PC-3 (cell line): ENCODE data around the gene FILIP1L. TPM values are rescaled to one million over a fixed set of nuclear protein-coding genes. Genes with fewer than 3 reads are reported as not detected.

Source experiments
- ATAC-seq: fragments of 200-7000 bp; cut with Tn5 transposase; 2 replicates; pipeline ENCODE4 v1.9.1; 2020; ENCODE audit warnings: mild to moderate bottlenecking, moderate library complexity
- BruUV-seq: library from RNA; stranded (reverse); fragments of 400-500 nt; replicated peaks from 2 replicates; lab custom pipeline; 2021; lab: Mats Ljungman, UMichigan
- CTCF ChIA-PET: fragments of 300-600 bp; sonication (Branson Sonifier 250); formaldehyde crosslinking; loops from one replicate; lab custom pipeline; 2022; ENCODE audit warnings: antibody characterized with exemption; lab: Charles Lee
- POLR2A ChIA-PET: fragments of 300-600 bp; sonication (Branson Sonifier 250); formaldehyde crosslinking; loops from one replicate; lab custom pipeline; 2022; ENCODE audit warnings: antibody characterized with exemption; ENCODE audit not compliant: unreplicated experiment; lab: Charles Lee
- DNase-seq: peaks from one replicate; pipeline ENCODE4 v3.0.0-alpha.2; 2015
- H2AFZ ChIP-seq: fragments of 300-600 bp; sonication (generic); 2 replicates; pipeline ENCODE4 v1.6.0; 2016; ENCODE audit warnings: antibody characterized with exemption, low read length
- H3F3A ChIP-seq: fragments of 300-600 bp; sonication (generic); one replicate; pipeline ENCODE4 v1.6.0; 2017; ENCODE audit warnings: antibody characterized with exemption, low read length, control low read depth, mild to moderate bottlenecking; ENCODE audit not compliant: unreplicated experiment
- H3K27ac ChIP-seq: fragments of 300-600 bp; sonication (generic); 2 replicates; pipeline ENCODE4 v1.5.1; 2016; ENCODE audit warnings: mild to moderate bottlenecking, low read length
- H3K27me3 ChIP-seq: fragments of 300-600 bp; sonication (generic); 2 replicates; pipeline ENCODE4 v1.6.1; 2016; ENCODE audit warnings: low read length, mixed read lengths
- H3K36me3 ChIP-seq: fragments of 300-600 bp; sonication (generic); 2 replicates; pipeline ENCODE4 v1.6.1; 2016; ENCODE audit warnings: low read depth, mixed run types, low read length, mixed read lengths
- H3K4me1 ChIP-seq: fragments of 300-600 bp; sonication (generic); 2 replicates; pipeline ENCODE4 v1.5.1; 2016; ENCODE audit warnings: low read length; ENCODE audit not compliant: insufficient read depth
- H3K4me2 ChIP-seq: fragments of 300-600 bp; sonication (generic); 2 replicates; pipeline ENCODE4 v1.6.0; 2016; ENCODE audit warnings: low read length
- H3K4me3 ChIP-seq: fragments of 300-600 bp; sonication (generic); 2 replicates; pipeline ENCODE4 v1.5.1; 2016; ENCODE audit warnings: mild to moderate bottlenecking, low read length, mixed read lengths
- H3K79me2 ChIP-seq: fragments of 300-600 bp; sonication (generic); 2 replicates; pipeline ENCODE4 v1.6.1; 2017; ENCODE audit warnings: low read length, mixed read lengths
- H3K9ac ChIP-seq: fragments of 300-600 bp; sonication (generic); 2 replicates; pipeline ENCODE4 v1.6.0; 2016; ENCODE audit warnings: mild to moderate bottlenecking, low read length
- H3K9me2 ChIP-seq: fragments of 300-600 bp; sonication (generic); replicated peaks from 2 replicates; pipeline ENCODE4 v1.6.1; 2016; ENCODE audit warnings: mixed run types, low read length, mixed read lengths
- H3K9me3 ChIP-seq: fragments of 300-600 bp; sonication (generic); 2 replicates; pipeline ENCODE4 v1.6.1; 2016; ENCODE audit warnings: low read length, mixed read lengths
- H4K20me1 ChIP-seq: fragments of 300-600 bp; sonication (generic); 2 replicates; pipeline ENCODE4 v1.6.1; 2016; ENCODE audit warnings: low read length, mixed read lengths
- EZH2 ChIP-seq: fragments of 300-600 bp; sonication (generic); IDR thresholded peaks from one replicate; pipeline ENCODE4 v1.6.1; 2017; ENCODE audit warnings: antibody characterized with exemption, mild to moderate bottlenecking, low read length; ENCODE audit not compliant: unreplicated experiment
- EZH2phosphoT487 ChIP-seq: fragments of 300-600 bp; sonication (generic); IDR thresholded peaks from 2 replicates; pipeline ENCODE4 v1.6.1; 2018; ENCODE audit warnings: mild to moderate bottlenecking, antibody characterized with exemption, low read length, borderline replicate concordance
- intact Hi-C: fragments of 100-400 bp; cut with micrococcal nuclease; formaldehyde crosslinking; loops from 2 replicates; pipeline ENCODE4 v1.9.0; 2023
- total RNA-seq: library from RNA; depleted of rRNA; stranded (reverse); fragments of >200 nt; gene quantifications from 2 replicates; pipeline ENCODE4 v1.2.3, GENCODE V29; 2014
- TF ChIP-seq, protein P1 (sequence below): fragments of 300-600 bp; sonication (generic); conservative IDR thresholded peaks from 2 replicates; pipeline ENCODE4 v1.5.1; 2017; ENCODE audit warnings: antibody characterized with exemption, low read depth, mild to moderate bottlenecking, low read length

The FILIP1L gene
- total RNA-seq, 1 experiment from 2014 or later: not detected

- H3K27ac ChIP-seq: no peak overlapping the region
- no peak overlapping the region for H3K4me3 ChIP-seq
- BruUV-seq: no TSS peak
- ChIA-PET POLR2A (no interaction called here), CTCF (interaction anchor here (0.6 kb wide), 1 partner anchor 86 kb away, joined by 3 read pairs; no protein-coding TSS in a partner anchor)
- TF ChIP-seq EZH2phosphoT487 (no peak), EZH2 (no peak)
- TF ChIP-seq, protein P1, sequence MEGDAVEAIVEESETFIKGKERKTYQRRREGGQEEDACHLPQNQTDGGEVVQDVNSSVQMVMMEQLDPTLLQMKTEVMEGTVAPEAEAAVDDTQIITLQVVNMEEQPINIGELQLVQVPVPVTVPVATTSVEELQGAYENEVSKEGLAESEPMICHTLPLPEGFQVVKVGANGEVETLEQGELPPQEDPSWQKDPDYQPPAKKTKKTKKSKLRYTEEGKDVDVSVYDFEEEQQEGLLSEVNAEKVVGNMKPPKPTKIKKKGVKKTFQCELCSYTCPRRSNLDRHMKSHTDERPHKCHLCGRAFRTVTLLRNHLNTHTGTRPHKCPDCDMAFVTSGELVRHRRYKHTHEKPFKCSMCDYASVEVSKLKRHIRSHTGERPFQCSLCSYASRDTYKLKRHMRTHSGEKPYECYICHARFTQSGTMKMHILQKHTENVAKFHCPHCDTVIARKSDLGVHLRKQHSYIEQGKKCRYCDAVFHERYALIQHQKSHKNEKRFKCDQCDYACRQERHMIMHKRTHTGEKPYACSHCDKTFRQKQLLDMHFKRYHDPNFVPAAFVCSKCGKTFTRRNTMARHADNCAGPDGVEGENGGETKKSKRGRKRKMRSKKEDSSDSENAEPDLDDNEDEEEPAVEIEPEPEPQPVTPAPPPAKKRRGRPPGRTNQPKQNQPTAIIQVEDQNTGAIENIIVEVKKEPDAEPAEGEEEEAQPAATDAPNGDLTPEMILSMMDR: no peak
- H3F3A ChIP-seq: peaks cover 14% of the 10 kb centered on the region
- no peak overlapping the region for H3K4me2 ChIP-seq
- DNase-seq (no peak), ATAC-seq (no peak)
- peaks cover 19% of the 10 kb centered on the region for H3K36me3 ChIP-seq
- no peaks in the 10 kb centered on the region for H3K9me2 ChIP-seq
- intact Hi-C loops: no loop called here
- peaks cover 24% of the 10 kb centered on the region for H3K4me1 ChIP-seq
- no peaks in the 10 kb centered on the region for H4K20me1 ChIP-seq
- H3K27me3 ChIP-seq: no peaks in the 10 kb centered on the region
- no peak overlapping the region for H2AFZ ChIP-seq
- H3K9ac ChIP-seq: no peak overlapping the region
- H3K79me2 ChIP-seq: no peaks in the 10 kb centered on the region
- peaks cover 9% of the 10 kb centered on the region for H3K9me3 ChIP-seq
Observed at GRCh38 chr3:100155128-100155527, 40.8 kb upstream of the FILIP1L start.

DNA sequence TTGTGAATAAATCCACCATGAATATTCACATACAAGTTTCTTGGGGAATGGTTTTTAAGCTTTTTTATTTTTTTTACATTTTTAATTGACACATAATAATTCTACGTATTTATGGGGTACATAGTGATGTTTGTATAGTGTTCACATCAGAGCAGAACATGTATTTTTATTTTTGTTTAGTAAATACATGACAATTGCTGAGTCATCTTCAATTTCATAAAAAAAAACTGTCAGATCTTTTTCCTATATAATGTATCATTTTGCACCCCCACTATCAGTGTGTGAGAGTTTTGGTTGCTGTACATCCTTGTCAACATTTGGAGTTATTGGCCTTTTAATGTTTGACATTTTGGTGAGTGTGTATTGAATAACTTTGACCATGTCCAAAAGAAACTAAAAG lies 39.9 kb upstream of the FILIP1L start:
- TF ChIP-seq EZH2phosphoT487 (no peak), EZH2 (no peak)
- TF ChIP-seq, protein P1: no peak
- intact Hi-C loops: no loop called here
- no peak for ATAC-seq
- BruUV-seq: no TSS peak
- H4K20me1 ChIP-seq: no peaks in the 10 kb centered on the region
- H3K79me2 ChIP-seq: no peaks in the 10 kb centered on the region
- no peak overlapping the region for H2AFZ ChIP-seq
- no peaks in the 10 kb centered on the region for H3K9me2 ChIP-seq
- H3K9me3 ChIP-seq: peaks cover 9% of the 10 kb centered on the region
- no peak overlapping the region for H3K4me3 ChIP-seq
- DNase-seq: no peak
- CTCF ChIA-PET: interaction anchor here (0.6 kb wide), 1 partner anchor 85 kb away, joined by 3 read pairs; no protein-coding TSS in a partner anchor
- POLR2A ChIA-PET: no interaction called here
- peaks cover 4% of the 10 kb centered on the region for H3F3A ChIP-seq
- H3K36me3 ChIP-seq: peaks cover 19% of the 10 kb centered on the region
- H3K27ac ChIP-seq: no peak overlapping the region
- no peaks in the 10 kb centered on the region for H3K27me3 ChIP-seq
- peaks cover 14% of the 10 kb centered on the region for H3K4me1 ChIP-seq
- no peak overlapping the region for H3K4me2 ChIP-seq
- no peak overlapping the region for H3K9ac ChIP-seq

GRCh38 chr3:100151024-100151707 lies 36.9 kb upstream of the FILIP1L start:
- no peak overlapping the region for H2AFZ ChIP-seq
- TF ChIP-seq EZH2 (no peak), EZH2phosphoT487 (no peak)
- TF ChIP-seq, protein P1: no peak
- no peaks in the 10 kb centered on the region for H3K27me3 ChIP-seq
- no peak overlapping the region for H3K27ac ChIP-seq
- ATAC-seq (no peak), DNase-seq (no peak)
- BruUV-seq: no TSS peak
- H4K20me1 ChIP-seq: no peaks in the 10 kb centered on the region
- ChIA-PET POLR2A (no interaction called here), CTCF (no interaction called here)
- intact Hi-C loops: no loop called here
- H3K9ac ChIP-seq: no peak overlapping the region
- no peaks in the 10 kb centered on the region for H3F3A ChIP-seq
- H3K4me3 ChIP-seq: no peak overlapping the region
- H3K4me2 ChIP-seq: no peak overlapping the region
- H3K36me3 ChIP-seq: peaks cover 22% of the 10 kb centered on the region
- H3K9me2 ChIP-seq: no peaks in the 10 kb centered on the region
- H3K4me1 ChIP-seq: no peaks in the 10 kb centered on the region
- H3K79me2 ChIP-seq: no peaks in the 10 kb centered on the region
- peaks cover 9% of the 10 kb centered on the region for H3K9me3 ChIP-seq
